ENCODE results near the gene ICE1.

ICE1 gene

DNA sequence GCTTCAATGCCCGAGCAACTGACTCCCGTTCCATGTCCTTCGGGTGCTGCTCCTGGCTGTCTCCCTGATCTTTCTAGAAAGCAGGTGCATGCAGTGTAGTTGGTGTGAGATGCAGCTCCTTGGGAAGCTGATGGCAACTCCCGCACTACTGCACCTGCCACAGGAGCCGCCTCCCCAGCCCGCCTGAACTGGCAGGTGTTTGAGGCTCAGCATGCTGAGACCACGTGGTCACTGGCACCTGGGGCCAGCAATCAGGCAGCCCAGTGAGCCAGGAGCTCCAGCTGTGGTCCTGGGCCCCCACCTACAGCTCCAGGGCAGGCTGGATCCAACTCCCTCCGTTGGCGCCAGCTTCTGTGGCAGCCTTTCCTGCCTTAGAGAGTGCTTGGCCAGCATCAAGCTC lies 111.5 kb downstream of the ICE1 start:
- no peak overlapping the region for H3K4me3 ChIP-seq (ENCODE audit: low read depth, low read length)

DNA sequence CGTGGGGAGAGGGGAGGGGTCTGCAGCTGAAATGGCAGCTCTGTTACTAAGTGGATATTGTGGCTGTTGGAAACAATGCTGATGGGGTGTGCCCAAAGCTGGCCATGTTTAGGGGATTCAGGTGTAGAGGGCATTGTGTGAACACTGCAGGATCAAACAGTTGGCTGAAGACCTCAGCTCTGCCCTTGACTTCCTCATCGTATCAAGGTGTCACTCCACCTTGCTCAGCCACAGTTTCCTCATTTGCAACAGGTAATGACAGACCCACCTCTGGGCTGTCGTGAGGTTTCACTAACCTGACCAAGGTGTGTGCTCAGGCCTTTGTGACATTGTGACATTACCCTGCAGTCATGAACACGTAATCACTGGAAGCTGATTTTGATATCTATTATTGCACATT lies 111.9 kb downstream of the ICE1 start:
- H3K4me3 ChIP-seq (ENCODE audit: low read depth, low read length) = no peak overlapping the region

DNA sequence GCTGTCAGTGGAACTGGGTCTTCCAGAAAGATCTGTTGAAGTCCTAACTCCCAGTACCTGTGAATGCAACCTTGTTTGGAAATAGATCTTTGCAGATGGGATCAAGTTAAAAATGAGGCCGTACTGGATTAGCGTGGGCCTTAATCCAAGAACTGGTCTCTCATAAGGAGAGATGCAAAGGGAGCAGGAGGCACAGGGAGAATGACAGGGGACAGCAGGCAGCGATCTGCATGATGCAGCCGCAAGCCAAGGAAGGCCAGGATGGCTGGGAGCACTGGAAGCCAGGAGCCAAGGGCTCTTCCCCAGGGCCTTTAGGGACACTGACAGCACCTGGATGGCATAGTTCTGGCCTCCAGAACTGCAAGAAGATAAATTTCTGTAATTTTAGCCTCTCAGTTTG lies 114.4 kb downstream of the ICE1 start:
- no peak overlapping the region for H3K4me3 ChIP-seq (ENCODE audit: low read depth, low read length)

DNA sequence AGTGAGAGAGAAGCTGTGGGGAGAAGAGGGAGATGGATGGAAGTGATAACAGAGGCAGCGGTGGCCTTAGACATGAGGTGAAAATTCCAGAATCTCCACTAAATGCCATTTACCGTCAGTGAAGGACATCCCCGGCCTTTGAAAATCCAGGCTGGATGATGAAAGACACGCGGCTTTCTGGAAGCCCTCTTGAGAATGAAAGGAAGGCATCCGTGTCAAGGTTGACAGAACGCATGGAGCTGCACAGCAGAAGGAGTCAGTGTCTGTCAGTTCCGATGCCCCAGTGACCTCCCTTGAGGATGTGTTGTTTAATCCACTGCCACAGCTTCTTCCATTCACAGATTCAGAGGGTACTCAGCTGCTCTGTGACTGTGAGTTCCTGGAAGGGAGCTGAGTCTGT lies 114.9 kb downstream of the ICE1 start:
- H3K4me3 ChIP-seq (ENCODE audit: low read depth, low read length) = no peak overlapping the region

DNA sequence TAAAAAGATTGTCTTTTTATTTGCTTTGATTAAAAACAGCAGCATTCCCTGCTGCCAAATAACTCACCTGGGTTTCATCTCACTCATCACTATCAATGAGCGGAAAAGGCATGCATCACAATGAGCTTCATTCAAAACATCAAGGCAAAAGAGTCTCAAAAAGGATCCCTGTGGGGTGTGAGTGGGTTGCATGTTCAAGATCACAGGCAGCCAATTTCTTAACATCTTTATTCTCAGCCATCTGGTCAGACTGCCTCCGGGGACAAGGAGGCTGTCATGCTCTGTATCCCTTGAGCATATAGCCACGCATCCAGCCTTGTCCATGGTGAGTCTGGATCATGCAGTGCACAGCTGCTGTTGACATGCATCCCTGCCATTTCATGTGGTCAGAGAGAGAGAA lies 117.1 kb downstream of the ICE1 start:
- H3K4me3 ChIP-seq (ENCODE audit: low read depth, low read length) = no peak overlapping the region
